IMR-90 (cell line): Measurements from ENCODE around the gene APIP. TPM values are rescaled to one million over a fixed set of nuclear protein-coding genes. Genes with fewer than 3 reads are reported as not detected.
A peak's percentile ranks its signal among the peaks of the same experiment; 100 is the strongest.

Experiments used
- ATAC-seq: fragments of 200-7000 bp; cut with Tn5 transposase; 2 replicates; pipeline ENCODE4 v1.9.1; 2020; ENCODE audit warnings: low read depth, mild to moderate bottlenecking, moderate library complexity
- BruUV-seq: library from RNA; stranded (reverse); fragments of 400-500 nt; replicated peaks from 2 replicates; lab custom pipeline; 2021; lab: Mats Ljungman, UMichigan
- CTCF ChIA-PET: fragments of 300-600 bp; formaldehyde crosslinking; extraction: SDS; loops from one replicate; lab custom pipeline; 2021; ENCODE audit warnings: antibody characterized with exemption; lab: Yijun Ruan, JAX
- POLR2A ChIA-PET: fragments of 300-600 bp; sonication (Branson Sonifier 250); formaldehyde crosslinking; loops from one replicate; lab custom pipeline; 2022; ENCODE audit warnings: antibody characterized with exemption; ENCODE audit not compliant: unreplicated experiment; lab: Charles Lee
- DNase-seq: peaks from one replicate; pipeline ENCODE4 v3.0.0; 2013
- H2AFZ ChIP-seq: replicated peaks from 2 replicates; pipeline ENCODE3; 2013; ENCODE audit warnings: low read length, mild to moderate bottlenecking; ENCODE audit not compliant: poor library complexity
- H2AK5ac ChIP-seq: 2 replicates; pipeline ENCODE4 v1.6.1; 2013; ENCODE audit warnings: low read depth, low read length, inconsistent platforms
- H2AK9ac ChIP-seq: replicated peaks from 2 replicates; pipeline ENCODE3; 2013; ENCODE audit warnings: mild to moderate bottlenecking, low read depth, low read length, moderate library complexity; ENCODE audit not compliant: poor library complexity
- H2BK120ac ChIP-seq: 2 replicates; pipeline ENCODE4 v1.6.1; 2013; ENCODE audit warnings: low read depth, low read length, inconsistent platforms
- H2BK15ac ChIP-seq: 3 replicates; pipeline ENCODE4 v1.6.1; 2013; ENCODE audit warnings: low read depth, low read length, inconsistent platforms
- H2BK20ac ChIP-seq: 2 replicates; pipeline ENCODE4 v1.6.1; 2013; ENCODE audit warnings: low read depth, mild to moderate bottlenecking, inconsistent platforms, low read length, moderate library complexity
- H2BK5ac ChIP-seq: 2 replicates; pipeline ENCODE4 v1.6.1; 2013; ENCODE audit warnings: mild to moderate bottlenecking, low read depth, low read length, inconsistent platforms; ENCODE audit not compliant: poor library complexity, severe bottlenecking
- H3K14ac ChIP-seq: replicated peaks from 2 replicates; pipeline ENCODE4 v1.6.1; 2013; ENCODE audit warnings: low read depth, low read length, inconsistent platforms
- H3K18ac ChIP-seq: 2 replicates; pipeline ENCODE4 v1.6.1; 2013; ENCODE audit warnings: low read depth, low read length, control low read depth
- H3K23ac ChIP-seq: 2 replicates; pipeline ENCODE4 v1.6.1; 2013; ENCODE audit warnings: low read depth, low read length, inconsistent platforms
- H3K27ac ChIP-seq: 2 replicates; pipeline ENCODE4 v1.5.1; 2013; ENCODE audit warnings: mild to moderate bottlenecking, control low read depth, low read length; ENCODE audit not compliant: insufficient read depth
- H3K27me3 ChIP-seq: 2 replicates; pipeline ENCODE4 v1.6.1; 2013; ENCODE audit warnings: low read length; ENCODE audit not compliant: control insufficient read depth, insufficient read depth
- H3K36me3 ChIP-seq: 2 replicates; pipeline ENCODE4 v1.6.1; 2013; ENCODE audit warnings: low read length, mixed read lengths; ENCODE audit not compliant: control insufficient read depth, insufficient read depth
- H3K4ac ChIP-seq: 2 replicates; pipeline ENCODE4 v1.6.1; 2013; ENCODE audit warnings: low read depth, low read length, inconsistent platforms
- H3K4me1 ChIP-seq: 2 replicates; pipeline ENCODE4 v1.6.1; 2013; ENCODE audit warnings: low read length, mixed read lengths; ENCODE audit not compliant: control insufficient read depth, insufficient read depth
- H3K4me2 ChIP-seq: 2 replicates; pipeline ENCODE4 v1.6.1; 2013; ENCODE audit warnings: low read depth, mild to moderate bottlenecking, control low read depth, low read length, moderate library complexity
- H3K4me3 ChIP-seq: 2 replicates; pipeline ENCODE4 v1.5.1; 2013; ENCODE audit warnings: low read depth, mild to moderate bottlenecking, control low read depth, low read length, moderate library complexity; ENCODE audit not compliant: insufficient read depth
- H3K56ac ChIP-seq: 2 replicates; pipeline ENCODE4 v1.6.1; 2013; ENCODE audit warnings: low read length, inconsistent platforms; ENCODE audit not compliant: insufficient read depth; ENCODE audit errors: extremely low read depth
- H3K79me1 ChIP-seq, 2 experiments: 2 replicates each; pipeline ENCODE4 v1.6.1; 2013; ENCODE audit warnings: low read length in 2 of 2, inconsistent platforms in 1 of 2, low read depth in 1 of 2
- H3K9ac ChIP-seq: 2 replicates; pipeline ENCODE4 v1.6.1; 2013; ENCODE audit warnings: low read depth, low read length, control low read depth
- H3K9me1 ChIP-seq: 2 replicates; pipeline ENCODE4 v1.6.1; 2013; ENCODE audit warnings: low read length, inconsistent platforms; ENCODE audit not compliant: insufficient read depth
- H3K9me3 ChIP-seq: 2 replicates; pipeline ENCODE4 v1.6.1; 2013; ENCODE audit warnings: low read length; ENCODE audit not compliant: control insufficient read depth, insufficient read depth
- H4K20me1 ChIP-seq: 2 replicates; pipeline ENCODE4 v1.6.1; 2013; ENCODE audit warnings: low read length, inconsistent platforms; ENCODE audit not compliant: insufficient read depth
- H4K5ac ChIP-seq: 2 replicates; pipeline ENCODE4 v1.6.1; 2013; ENCODE audit warnings: mild to moderate bottlenecking, low read depth, low read length, control low read depth
- H4K8ac ChIP-seq, 2 experiments: 2 replicates each; pipeline ENCODE4 v1.6.1; 2013; ENCODE audit warnings: low read depth in 2 of 2, low read length in 2 of 2, control low read depth in 1 of 2, inconsistent platforms in 1 of 2
- H4K91ac ChIP-seq: 2 replicates; pipeline ENCODE4 v1.6.1; 2013; ENCODE audit warnings: low read depth, low read length, inconsistent platforms; ENCODE audit not compliant: insufficient read depth
- CEBPB ChIP-seq: IDR thresholded peaks from 2 replicates; pipeline ENCODE4 v1.6.1; 2012; ENCODE audit warnings: low read depth, low read length, improper control_type of control experiment
- CHD1 ChIP-seq: IDR thresholded peaks from 2 replicates; pipeline ENCODE4 v1.6.1; 2012; ENCODE audit warnings: low read depth, low read length, improper control_type of control experiment
- MAFK ChIP-seq: IDR thresholded peaks from 2 replicates; pipeline ENCODE4 v1.6.1; 2012; ENCODE audit warnings: low read depth, low read length, improper control_type of control experiment
- MXI1 ChIP-seq: IDR thresholded peaks from 2 replicates; pipeline ENCODE4 v1.6.1; 2012; ENCODE audit warnings: low read depth, mild to moderate bottlenecking, low read length, moderate library complexity, borderline replicate concordance
- RFX5 ChIP-seq: IDR thresholded peaks from 2 replicates; pipeline ENCODE4 v1.8.0; 2012; ENCODE audit warnings: low read depth, mild to moderate bottlenecking, low read length, moderate library complexity
- WGBS, 2 experiments: methylation state at CpG; one replicate each; pipeline versions ENCODE4 v1.1.5 to v1.1.7; 2013; ENCODE audit warnings: missing lambda C conversion rate in 2 of 2; ENCODE audit not compliant: insufficient read length in 1 of 2; ENCODE audit errors: extremely low coverage in 2 of 2; 5-methylcytosine and 5-hydroxymethylcytosine counted together
- dilution Hi-C: fragments of 300-500 bp; cut with HindIII; formaldehyde crosslinking; loops from one replicate; pipeline ENCODE4 v1.14.3; 2018; ENCODE audit warnings: low sequenced_read_pairs; ENCODE audit not compliant: unreplicated experiment
- in situ Hi-C: fragments of 300-500 bp; cut with MboI; formaldehyde crosslinking; loops from 3 replicates; pipeline ENCODE4 v1.14.3; 2019; ENCODE audit warnings: low sequenced_read_pairs, inconsistent platforms, mixed read lengths
- intact Hi-C: fragments of 100-400 bp; cut with micrococcal nuclease; formaldehyde crosslinking; loops from 2 replicates; pipeline ENCODE4 v1.10.0; 2022
- polyA plus RNA-seq, 3 experiments: library from polyadenylated mRNA; depleted of rRNA; stranded (reverse); fragments of >200 nt; gene quantifications; 2 replicates each; pipeline ENCODE4 v1.2.3, GENCODE V29; 2012; ENCODE audit warnings: low replicate concordance in 1 of 3
- total RNA-seq: library from RNA; depleted of rRNA; stranded (reverse); fragments of >200 nt; gene quantifications from 2 replicates; pipeline ENCODE4 v1.2.3, GENCODE V29; 2012

Gene APIP
- total and polyA plus RNA-seq, 2 of the 4 experiments (the other 2 are of a cell fraction) = 9.9 to 16.6 TPM

DNA sequence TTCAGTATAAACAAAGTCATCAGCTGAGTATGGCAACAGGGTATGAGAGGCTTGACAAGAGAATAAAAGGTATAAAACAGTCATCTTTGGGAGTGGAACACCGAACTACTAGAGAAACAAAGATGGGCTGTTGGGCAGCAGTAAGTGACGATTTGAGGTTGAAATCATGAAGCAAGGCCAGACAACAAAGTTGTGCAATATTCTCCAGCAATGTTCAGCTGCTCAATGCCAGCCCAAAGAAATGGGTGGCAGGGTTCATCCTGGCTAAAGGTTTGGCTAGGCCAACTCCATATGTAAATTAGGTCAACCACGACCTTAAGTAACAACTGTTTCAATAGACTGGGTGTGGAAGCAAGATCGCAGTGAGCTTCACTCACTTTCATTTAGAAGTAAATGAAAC, 6.2 kb downstream of the APIP start:
- no peak overlapping the region for H3K27ac ChIP-seq
- H2BK20ac ChIP-seq = no peak overlapping the region
- no peak overlapping the region for H3K56ac ChIP-seq
- intact Hi-C loops = no loop called here
- H3K79me1 ChIP-seq = peaks cover 48 to 74% of the 10 kb centered on the region in 2 experiments
- peaks cover 2% of the 10 kb centered on the region; the same call in 1 of the 2 replicates for H3K36me3 ChIP-seq
- ATAC-seq = no peak
- no peak overlapping the region for H3K4ac ChIP-seq
- no peak overlapping the region for H3K9ac ChIP-seq
- peaks cover 1% of the 10 kb centered on the region; the same call in 1 of the 2 replicates for H3K4me1 ChIP-seq
- H3K9me1 ChIP-seq = peaks cover 4% of the 10 kb centered on the region; the same call in 1 of the 2 replicates
- no peak overlapping the region for H2BK5ac ChIP-seq
- TF ChIP-seq CEBPB = peak; percentile 68
- no peak for TF ChIP-seq RFX5
- TF ChIP-seq MXI1 = no peak
- no peak for TF ChIP-seq MAFK
- TF ChIP-seq CHD1 = no peak
- no peak overlapping the region for H4K91ac ChIP-seq
- in situ Hi-C loops = no loop called here
- no peak overlapping the region for H3K18ac ChIP-seq
- H2AK5ac ChIP-seq = no peak overlapping the region
- no peak overlapping the region for H4K5ac ChIP-seq
- no TSS peak for BruUV-seq
- 100% methylated on average over 2 of the region's 4 CpGs; no CpG with 5 or more reads in 1 of the 2 experiments for WGBS, 2 experiments
- H2AK9ac ChIP-seq = no peak overlapping the region
- H2AFZ ChIP-seq = no peak overlapping the region
- H4K20me1 ChIP-seq = peaks cover 4% of the 10 kb centered on the region; the same call in 1 of the 2 replicates
- dilution Hi-C loops = no loop called here
- H3K4me3 ChIP-seq = no peak overlapping the region
- CTCF ChIA-PET = no interaction called here
- POLR2A ChIA-PET = no interaction called here
- no peak overlapping the region for H2BK120ac ChIP-seq
- H3K23ac ChIP-seq = no peak overlapping the region
- no peaks in the 10 kb centered on the region for H3K27me3 ChIP-seq
- H4K8ac ChIP-seq = no peak overlapping the region
- no peaks in the 10 kb centered on the region for H3K9me3 ChIP-seq
- no peak overlapping the region for H3K4me2 ChIP-seq
- no peak overlapping the region for H2BK15ac ChIP-seq
- H3K14ac ChIP-seq = no peak overlapping the region
- DNase-seq = no peak
